SK-N-SH treated with all-trans-retinoic acid at 6 μM for 48 hours (cell line): Measurements from ENCODE around the gene IGF2R.

ENCODE experiments used
- ATAC-seq: fragments of 200-7000 bp; cut with Tn5 transposase; 3 replicates; pipeline ENCODE4 v1.9.1; 2020; ENCODE audit warnings: mild to moderate bottlenecking, moderate library complexity
- ARNTL ChIP-seq: fragments of 450-650 bp; formaldehyde crosslinking; IDR thresholded peaks from 2 replicates; pipeline ENCODE4 v1.5.0; 2020; ENCODE audit warnings: low read depth, mild to moderate bottlenecking, moderate library complexity, borderline replicate concordance
- BACH2 ChIP-seq: fragments of 250-450 bp; sonication (Bioruptor Pico); IDR thresholded peaks from 2 replicates; pipeline ENCODE4 v1.9.0; 2021; ENCODE audit warnings: mild to moderate bottlenecking, borderline replicate concordance
- CSDC2 ChIP-seq: fragments of 250-450 bp; sonication (Bioruptor Pico); IDR thresholded peaks from 2 replicates; pipeline ENCODE4 v1.5.0; 2020; ENCODE audit warnings: mild to moderate bottlenecking, moderate library complexity
- ESRRG ChIP-seq: fragments of 250-450 bp; sonication (Bioruptor Pico); IDR thresholded peaks from 2 replicates; pipeline ENCODE4 v1.6.1; 2021; ENCODE audit warnings: mild to moderate bottlenecking
- GLIS3 ChIP-seq: fragments of 250-450 bp; sonication (Bioruptor Pico); IDR thresholded peaks from 2 replicates; pipeline ENCODE4 v1.5.0; 2020; ENCODE audit warnings: mild to moderate bottlenecking, moderate library complexity
- ISL1 ChIP-seq: fragments of 250-450 bp; sonication (Bioruptor Pico); IDR thresholded peaks from 2 replicates; pipeline ENCODE4 v2.1.2; 2022; ENCODE audit warnings: mild to moderate bottlenecking, moderate library complexity
- OSR1 ChIP-seq: fragments of 250-450 bp; sonication (Bioruptor Pico); IDR thresholded peaks from 2 replicates; pipeline ENCODE4 v1.8.0; 2022; ENCODE audit warnings: moderate library complexity, mild to moderate bottlenecking, inconsistent platforms
- PPARA ChIP-seq: fragments of 250-450 bp; sonication (Bioruptor Pico); IDR thresholded peaks from 2 replicates; pipeline ENCODE4 v1.5.0; 2020; ENCODE audit warnings: mild to moderate bottlenecking, borderline replicate concordance
- RARB ChIP-seq: fragments of 250-450 bp; sonication (Bioruptor Pico); IDR thresholded peaks from 2 replicates; pipeline ENCODE4 v1.8.0; 2021; ENCODE audit warnings: mild to moderate bottlenecking, moderate library complexity
- SNAI2 ChIP-seq: fragments of 250-450 bp; sonication (Bioruptor Pico); IDR thresholded peaks from 2 replicates; pipeline ENCODE4 v1.5.0; 2020; ENCODE audit warnings: mild to moderate bottlenecking, moderate library complexity
- TCF4 ChIP-seq: fragments of 250-450 bp; sonication (Bioruptor Pico); IDR thresholded peaks from 2 replicates; pipeline ENCODE4 v1.8.0; 2021; ENCODE audit warnings: mild to moderate bottlenecking, moderate library complexity, borderline replicate concordance
- TOX ChIP-seq: fragments of 250-450 bp; sonication (Bioruptor Pico); IDR thresholded peaks from 2 replicates; pipeline ENCODE4 v1.8.0; 2021; ENCODE audit warnings: mild to moderate bottlenecking, moderate library complexity, borderline replicate concordance
- ZC3H10 ChIP-seq: fragments of 250-450 bp; sonication (Bioruptor Pico); IDR thresholded peaks from 2 replicates; pipeline ENCODE4 v1.5.1; 2021; ENCODE audit warnings: mild to moderate bottlenecking, moderate library complexity
- ZFP30 ChIP-seq: fragments of 450-650 bp; formaldehyde crosslinking; IDR thresholded peaks from 2 replicates; pipeline ENCODE4 v1.5.0; 2022; ENCODE audit warnings: mild to moderate bottlenecking, moderate library complexity
- ZNF565 ChIP-seq: fragments of 450-650 bp; formaldehyde crosslinking; conservative IDR thresholded peaks from 2 replicates; pipeline ENCODE4 v1.5.0; 2020; ENCODE audit warnings: low read depth, mild to moderate bottlenecking, moderate library complexity
- ZNF70 ChIP-seq: fragments of 450-650 bp; formaldehyde crosslinking; IDR thresholded peaks from 2 replicates; pipeline ENCODE4 v1.5.0; 2020; ENCODE audit warnings: mild to moderate bottlenecking, moderate library complexity
- ZNF8 ChIP-seq: fragments of 450-650 bp; formaldehyde crosslinking; IDR thresholded peaks from 2 replicates; pipeline ENCODE4 v1.5.0; 2020; ENCODE audit warnings: mild to moderate bottlenecking, moderate library complexity
- TF ChIP-seq, protein P1 (sequence below): fragments of 250-450 bp; sonication (Bioruptor Pico); IDR thresholded peaks from 2 replicates; pipeline ENCODE4 v1.5.1; 2020; ENCODE audit warnings: low read depth, mild to moderate bottlenecking, moderate library complexity
- TF ChIP-seq, protein P2 (sequence below): fragments of 250-450 bp; sonication (Bioruptor Pico); IDR thresholded peaks from 2 replicates; pipeline ENCODE4 v1.5.1; 2021; ENCODE audit warnings: mild to moderate bottlenecking, moderate library complexity
- TF ChIP-seq, protein P3 (sequence below): fragments of 250-450 bp; sonication (Bioruptor Pico); IDR thresholded peaks from 2 replicates; pipeline ENCODE4 v1.5.0; 2020; ENCODE audit warnings: mild to moderate bottlenecking, moderate library complexity
- TF ChIP-seq, protein P4 (sequence below): fragments of 250-450 bp; sonication (Bioruptor Pico); IDR thresholded peaks from 2 replicates; pipeline ENCODE4 v1.8.0; 2020; ENCODE audit warnings: mild to moderate bottlenecking, moderate library complexity, borderline replicate concordance
- TF ChIP-seq, protein P5 (sequence below): fragments of 250-450 bp; sonication (Bioruptor Pico); IDR thresholded peaks from 2 replicates; pipeline ENCODE4 v1.8.0; 2021; ENCODE audit warnings: low read depth, mild to moderate bottlenecking, moderate library complexity, borderline replicate concordance

Gene IGF2R

DNA sequence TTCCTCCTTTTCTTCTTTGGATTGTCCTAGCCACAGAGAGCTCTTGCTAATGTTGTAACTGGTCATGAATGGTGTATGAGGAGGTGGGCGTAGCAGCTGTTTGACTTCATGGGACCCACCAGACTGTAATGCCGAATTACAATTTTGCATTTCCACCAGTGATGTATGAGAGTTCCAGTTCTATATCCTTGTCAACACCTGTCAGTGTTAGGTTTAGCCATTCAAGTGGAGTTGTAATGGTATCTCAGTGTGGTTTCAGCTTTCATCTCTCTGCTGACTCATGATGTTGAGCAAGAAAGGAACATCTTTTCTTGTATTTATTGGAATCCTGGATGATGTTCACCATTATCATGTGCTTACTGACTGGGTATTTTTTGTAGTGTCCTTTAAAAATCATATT is 5.1 kb downstream of the IGF2R start:
- TF ChIP-seq, protein P1, sequence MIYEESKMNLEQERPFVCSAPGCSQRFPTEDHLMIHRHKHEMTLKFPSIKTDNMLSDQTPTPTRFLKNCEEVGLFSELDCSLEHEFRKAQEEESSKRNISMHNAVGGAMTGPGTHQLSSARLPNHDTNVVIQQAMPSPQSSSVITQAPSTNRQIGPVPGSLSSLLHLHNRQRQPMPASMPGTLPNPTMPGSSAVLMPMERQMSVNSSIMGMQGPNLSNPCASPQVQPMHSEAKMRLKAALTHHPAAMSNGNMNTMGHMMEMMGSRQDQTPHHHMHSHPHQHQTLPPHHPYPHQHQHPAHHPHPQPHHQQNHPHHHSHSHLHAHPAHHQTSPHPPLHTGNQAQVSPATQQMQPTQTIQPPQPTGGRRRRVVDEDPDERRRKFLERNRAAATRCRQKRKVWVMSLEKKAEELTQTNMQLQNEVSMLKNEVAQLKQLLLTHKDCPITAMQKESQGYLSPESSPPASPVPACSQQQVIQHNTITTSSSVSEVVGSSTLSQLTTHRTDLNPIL (CRISPR knock-in tag): no peak
- TF ChIP-seq ZNF70 (CRISPR knock-in tag) (no peak), TOX (CRISPR knock-in tag) (no peak), RARB (no peak), ZC3H10 (no peak), GLIS3 (CRISPR knock-in tag) (no peak), ISL1 (no peak), ZNF565 (no peak), ZNF8 (CRISPR knock-in tag) (no peak), ZFP30 (CRISPR knock-in tag) (no peak), ESRRG (CRISPR knock-in tag) (no peak), SNAI2 (CRISPR knock-in tag) (no peak), CSDC2 (CRISPR knock-in tag) (no peak), OSR1 (CRISPR knock-in tag) (no peak), BACH2 (CRISPR knock-in tag) (no peak), ARNTL (no peak)
- TF ChIP-seq, protein P2, sequence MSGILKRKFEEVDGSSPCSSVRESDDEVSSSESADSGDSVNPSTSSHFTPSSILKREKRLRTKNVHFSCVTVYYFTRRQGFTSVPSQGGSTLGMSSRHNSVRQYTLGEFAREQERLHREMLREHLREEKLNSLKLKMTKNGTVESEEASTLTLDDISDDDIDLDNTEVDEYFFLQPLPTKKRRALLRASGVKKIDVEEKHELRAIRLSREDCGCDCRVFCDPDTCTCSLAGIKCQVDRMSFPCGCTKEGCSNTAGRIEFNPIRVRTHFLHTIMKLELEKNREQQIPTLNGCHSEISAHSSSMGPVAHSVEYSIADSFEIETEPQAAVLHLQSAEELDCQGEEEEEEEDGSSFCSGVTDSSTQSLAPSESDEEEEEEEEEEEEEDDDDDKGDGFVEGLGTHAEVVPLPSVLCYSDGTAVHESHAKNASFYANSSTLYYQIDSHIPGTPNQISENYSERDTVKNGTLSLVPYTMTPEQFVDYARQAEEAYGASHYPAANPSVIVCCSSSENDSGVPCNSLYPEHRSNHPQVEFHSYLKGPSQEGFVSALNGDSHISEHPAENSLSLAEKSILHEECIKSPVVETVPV (CRISPR knock-in tag): no peak
- TF ChIP-seq, protein P3, sequence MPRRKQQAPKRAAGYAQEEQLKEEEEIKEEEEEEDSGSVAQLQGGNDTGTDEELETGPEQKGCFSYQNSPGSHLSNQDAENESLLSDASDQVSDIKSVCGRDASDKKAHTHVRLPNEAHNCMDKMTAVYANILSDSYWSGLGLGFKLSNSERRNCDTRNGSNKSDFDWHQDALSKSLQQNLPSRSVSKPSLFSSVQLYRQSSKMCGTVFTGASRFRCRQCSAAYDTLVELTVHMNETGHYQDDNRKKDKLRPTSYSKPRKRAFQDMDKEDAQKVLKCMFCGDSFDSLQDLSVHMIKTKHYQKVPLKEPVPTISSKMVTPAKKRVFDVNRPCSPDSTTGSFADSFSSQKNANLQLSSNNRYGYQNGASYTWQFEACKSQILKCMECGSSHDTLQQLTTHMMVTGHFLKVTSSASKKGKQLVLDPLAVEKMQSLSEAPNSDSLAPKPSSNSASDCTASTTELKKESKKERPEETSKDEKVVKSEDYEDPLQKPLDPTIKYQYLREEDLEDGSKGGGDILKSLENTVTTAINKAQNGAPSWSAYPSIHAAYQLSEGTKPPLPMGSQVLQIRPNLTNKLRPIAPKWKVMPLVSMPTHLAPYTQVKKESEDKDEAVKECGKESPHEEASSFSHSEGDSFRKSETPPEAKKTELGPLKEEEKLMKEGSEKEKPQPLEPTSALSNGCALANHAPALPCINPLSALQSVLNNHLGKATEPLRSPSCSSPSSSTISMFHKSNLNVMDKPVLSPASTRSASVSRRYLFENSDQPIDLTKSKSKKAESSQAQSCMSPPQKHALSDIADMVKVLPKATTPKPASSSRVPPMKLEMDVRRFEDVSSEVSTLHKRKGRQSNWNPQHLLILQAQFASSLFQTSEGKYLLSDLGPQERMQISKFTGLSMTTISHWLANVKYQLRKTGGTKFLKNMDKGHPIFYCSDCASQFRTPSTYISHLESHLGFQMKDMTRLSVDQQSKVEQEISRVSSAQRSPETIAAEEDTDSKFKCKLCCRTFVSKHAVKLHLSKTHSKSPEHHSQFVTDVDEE (CRISPR knock-in tag): no peak
- peak; percentile 60 for ATAC-seq

DNA sequence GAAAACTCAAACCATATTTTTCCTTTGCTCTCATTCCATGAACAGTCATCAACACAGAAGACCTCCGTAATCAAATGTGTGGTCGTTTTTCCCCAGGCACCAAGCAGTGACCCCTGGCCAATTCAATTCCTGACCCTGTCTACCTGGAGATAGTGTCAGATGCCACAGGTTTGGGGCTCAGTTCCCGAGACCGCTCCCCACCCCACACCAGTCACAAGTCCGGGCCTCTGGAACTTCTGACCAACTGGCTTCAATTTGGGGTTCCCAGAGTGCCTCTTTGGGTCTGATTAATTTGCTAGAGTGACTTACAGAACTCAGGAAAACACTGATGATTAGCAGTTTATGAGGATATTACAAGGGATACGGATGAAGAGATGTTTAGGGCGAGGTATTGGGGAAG is 6.0 kb downstream of the IGF2R start:
- no peak for ATAC-seq
- TF ChIP-seq, protein P3 (CRISPR knock-in tag): no peak
- TF ChIP-seq, all 23 proteins: peak for 0

DNA sequence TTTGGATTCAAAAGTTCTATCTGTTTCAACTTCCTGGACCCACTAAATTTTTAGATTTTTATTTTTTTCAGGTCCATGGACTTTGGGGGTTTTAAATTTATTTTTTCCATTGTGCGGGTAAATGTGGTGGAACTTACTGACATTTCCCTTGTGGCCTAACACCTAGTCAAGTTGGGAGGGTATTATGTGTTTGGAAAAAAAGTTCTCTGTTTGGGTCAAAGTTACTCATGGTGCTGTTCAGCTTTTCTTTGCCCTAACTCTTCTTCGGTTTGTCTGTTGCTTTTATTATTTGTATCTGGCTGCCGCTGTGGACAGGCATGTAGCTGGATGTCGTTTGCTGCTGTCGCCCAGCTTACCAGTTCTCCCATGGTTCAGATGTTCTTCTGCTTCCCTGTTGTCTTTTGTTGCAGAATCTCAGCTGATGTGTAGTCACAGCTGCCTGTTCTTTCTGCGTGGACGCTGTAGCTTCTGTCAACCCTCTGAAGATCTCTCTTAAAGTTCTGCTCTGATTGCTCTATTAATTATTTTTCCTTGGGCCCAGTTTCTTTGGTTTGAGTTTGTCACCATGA is 7.9 kb downstream of the IGF2R start:
- no peak for ATAC-seq
- TF ChIP-seq ESRRG (CRISPR knock-in tag) (no peak), PPARA (CRISPR knock-in tag) (no peak), ZNF8 (CRISPR knock-in tag) (no peak), ZNF565 (no peak), BACH2 (CRISPR knock-in tag) (no peak), SNAI2 (CRISPR knock-in tag) (no peak), CSDC2 (CRISPR knock-in tag) (no peak), ZFP30 (CRISPR knock-in tag) (no peak), TCF4 (no peak)
- TF ChIP-seq, protein P4, sequence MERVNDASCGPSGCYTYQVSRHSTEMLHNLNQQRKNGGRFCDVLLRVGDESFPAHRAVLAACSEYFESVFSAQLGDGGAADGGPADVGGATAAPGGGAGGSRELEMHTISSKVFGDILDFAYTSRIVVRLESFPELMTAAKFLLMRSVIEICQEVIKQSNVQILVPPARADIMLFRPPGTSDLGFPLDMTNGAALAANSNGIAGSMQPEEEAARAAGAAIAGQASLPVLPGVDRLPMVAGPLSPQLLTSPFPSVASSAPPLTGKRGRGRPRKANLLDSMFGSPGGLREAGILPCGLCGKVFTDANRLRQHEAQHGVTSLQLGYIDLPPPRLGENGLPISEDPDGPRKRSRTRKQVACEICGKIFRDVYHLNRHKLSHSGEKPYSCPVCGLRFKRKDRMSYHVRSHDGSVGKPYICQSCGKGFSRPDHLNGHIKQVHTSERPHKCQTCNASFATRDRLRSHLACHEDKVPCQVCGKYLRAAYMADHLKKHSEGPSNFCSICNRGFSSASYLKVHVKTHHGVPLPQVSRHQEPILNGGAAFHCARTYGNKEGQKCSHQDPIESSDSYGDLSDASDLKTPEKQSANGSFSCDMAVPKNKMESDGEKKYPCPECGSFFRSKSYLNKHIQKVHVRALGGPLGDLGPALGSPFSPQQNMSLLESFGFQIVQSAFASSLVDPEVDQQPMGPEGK (CRISPR knock-in tag): no peak
- TF ChIP-seq, protein P2 (CRISPR knock-in tag): no peak
- TF ChIP-seq, protein P1 (CRISPR knock-in tag): no peak
- TF ChIP-seq, protein P5, sequence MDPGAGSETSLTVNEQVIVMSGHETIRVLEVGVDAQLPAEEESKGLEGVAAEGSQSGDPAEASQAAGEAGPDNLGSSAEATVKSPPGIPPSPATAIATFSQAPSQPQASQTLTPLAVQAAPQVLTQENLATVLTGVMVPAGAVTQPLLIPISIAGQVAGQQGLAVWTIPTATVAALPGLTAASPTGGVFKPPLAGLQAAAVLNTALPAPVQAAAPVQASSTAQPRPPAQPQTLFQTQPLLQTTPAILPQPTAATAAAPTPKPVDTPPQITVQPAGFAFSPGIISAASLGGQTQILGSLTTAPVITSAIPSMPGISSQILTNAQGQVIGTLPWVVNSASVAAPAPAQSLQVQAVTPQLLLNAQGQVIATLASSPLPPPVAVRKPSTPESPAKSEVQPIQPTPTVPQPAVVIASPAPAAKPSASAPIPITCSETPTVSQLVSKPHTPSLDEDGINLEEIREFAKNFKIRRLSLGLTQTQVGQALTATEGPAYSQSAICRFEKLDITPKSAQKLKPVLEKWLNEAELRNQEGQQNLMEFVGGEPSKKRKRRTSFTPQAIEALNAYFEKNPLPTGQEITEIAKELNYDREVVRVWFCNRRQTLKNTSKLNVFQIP (CRISPR knock-in tag): no peak
